ENCODE results near the gene TRIM49C. TPM values are rescaled to one million over a fixed set of nuclear protein-coding genes. Genes with fewer than 3 reads are reported as not detected.

Gene TRIM49C
- total RNA-seq, result not detected in 2 replicates

DNA sequence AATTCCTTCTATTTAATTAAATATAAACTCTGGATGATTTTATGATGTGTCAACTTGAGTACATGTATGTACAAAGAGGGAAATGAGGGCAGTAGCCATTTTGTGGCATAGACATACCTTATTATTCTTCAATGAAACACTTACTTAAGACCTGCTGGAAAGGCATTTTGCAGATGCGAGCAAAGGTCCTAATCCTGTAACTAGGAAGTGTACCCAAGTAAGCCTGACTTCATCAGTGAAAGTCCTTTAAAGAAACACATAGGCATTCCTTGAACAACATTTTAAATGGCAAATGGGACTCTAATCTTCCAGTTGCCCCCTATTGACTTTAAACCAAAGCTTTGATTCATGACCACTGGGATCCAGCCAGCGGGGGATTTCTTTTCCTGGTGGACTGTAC lies at the start of gene TRIM49C:
TRIM49C (plus strand) TSS at position 301 of the 400 bp plus-strand sequence. CDS start 4,106 bp downstream, outside the sequence.

GRCh38 chr11:90085650-90086049 lies 54.7 kb downstream of the TRIM49C start, which contains the start of gene UBTFL1:
TSS of gene UBTFL1 (plus strand) at chr11:90085950. CDS start at chr11:90085950, 0 bp downstream.

Small RNA genes within 50 kb of the gene (small RNA-seq; reads per million reads assigned to genes)
- gene AP000827.1 (ENCODE audit: low replicate concordance), result not detected

Other genes starting within 250 kb of the TRIM49C start
- gene TRIM49, start 222.5 kb upstream of the TRIM49C start, total RNA-seq, result not detected in 2 replicates
- gene TRIM64B, start 152.6 kb upstream of the TRIM49C start, total RNA-seq, result not detected in 2 replicates
- not detected in 2 replicates for gene TRIM49D1, start 108.9 kb upstream of the TRIM49C start, total RNA-seq
- not detected in 2 replicates for gene TRIM49D2, start 107.0 kb upstream of the TRIM49C start, total RNA-seq
- not detected in 2 replicates for gene TRIM64, start 65.1 kb upstream of the TRIM49C start, total RNA-seq
- gene UBTFL1, start 54.8 kb downstream of the TRIM49C start, total RNA-seq, result not detected in 2 replicates
- 0.29 and 0.44 TPM in 2 replicates for gene NAALAD2, start 103.6 kb downstream of the TRIM49C start, total RNA-seq
- gene CHORDC1, start 191.9 kb downstream of the TRIM49C start, total RNA-seq, result 45.5 and 60.6 TPM in 2 replicates

Measured in placental pericyte (primary cell).